GM12878 (cell line): Measurements from ENCODE around the gene PPP2R5C. TPM values are rescaled to one million over a fixed set of nuclear protein-coding genes. Genes with fewer than 3 reads are reported as not detected.

ENCODE experiments used
- ATAC-seq: fragments of 200-7000 bp; cut with Tn5 transposase; 3 replicates; pipeline ENCODE4 v1.9.1; 2020; ENCODE audit warnings: mild to moderate bottlenecking, moderate library complexity
- BruUV-seq: library from RNA; stranded (reverse); fragments of 400-500 nt; replicated peaks from 2 replicates; lab custom pipeline; 2021; lab: Mats Ljungman, UMichigan
- CTCF ChIA-PET: fragments of 300-600 bp; sonication (Branson Sonifier 250); formaldehyde crosslinking; extraction: SDS; loops from one replicate; lab custom pipeline; 2021; ENCODE audit warnings: inconsistent platforms; lab: Yijun Ruan, JAX
- POLR2A ChIA-PET: fragments of 350-600 bp; formaldehyde crosslinking; extraction: SDS; loops from one replicate; lab custom pipeline; 2021; ENCODE audit warnings: inconsistent platforms; lab: Charles Lee
- RAD21 ChIA-PET: fragments of 300-600 bp; sonication (Branson Sonifier 250); formaldehyde crosslinking; loops from one replicate; lab custom pipeline; 2023; ENCODE audit warnings: antibody characterized with exemption; ENCODE audit not compliant: unreplicated experiment; lab: Charles Lee
- SMC1A ChIA-PET: fragments of 300-600 bp; sonication (Branson Sonifier 250); formaldehyde crosslinking; loops from one replicate; lab custom pipeline; 2023; ENCODE audit not compliant: unreplicated experiment, uncharacterized antibody; lab: Charles Lee
- DNase-seq: peaks from one replicate; pipeline ENCODE4 v3.0.0-alpha.2; 2011; ENCODE audit warnings: low read depth, low spot score
- FAIRE-seq: peaks from 3 replicates; lab custom pipeline; 2011; peaks lifted over from hg19 to GRCh38; lab: Jason Lieb, UNC
- H2AFZ ChIP-seq: 2 replicates; pipeline ENCODE4 v1.6.0; 2011; ENCODE audit warnings: low read depth, low read length, control low read depth; ENCODE audit not compliant: control insufficient read depth
- H3K27ac ChIP-seq: 2 replicates; pipeline ENCODE4 v1.5.1; 2011; ENCODE audit warnings: control low read depth; ENCODE audit not compliant: control insufficient read depth, insufficient read depth
- H3K27me3 ChIP-seq, 2 experiments: replicated peaks in 1 of 2; 2 replicates each; pipeline versions ENCODE4 v1.6.0 to v1.6.1; 2011; ENCODE audit warnings: low read length in 1 of 2; ENCODE audit not compliant: control insufficient read depth in 2 of 2, insufficient read depth in 2 of 2
- H3K36me3 ChIP-seq, 2 experiments: 2 replicates each; pipeline ENCODE4 v1.5.1; 2011; ENCODE audit warnings: low read length in 1 of 2; ENCODE audit not compliant: control insufficient read depth in 2 of 2, insufficient read depth in 2 of 2
- H3K4me1 ChIP-seq: 2 replicates; pipeline ENCODE4 v1.6.1; 2011; ENCODE audit warnings: mild to moderate bottlenecking, low read length, moderate library complexity, mixed read lengths; ENCODE audit not compliant: control insufficient read depth, insufficient read depth
- H3K4me2 ChIP-seq: 2 replicates; pipeline ENCODE4 v1.6.0; 2011; ENCODE audit warnings: control low read depth; ENCODE audit not compliant: control insufficient read depth, insufficient read depth
- H3K4me3 ChIP-seq: fragments of 200-600 bp; sonication (generic); 2 replicates; pipeline ENCODE4 v1.5.1; 2016
- H3K79me2 ChIP-seq: 2 replicates; pipeline ENCODE4 v1.6.0; 2011; ENCODE audit warnings: low read length; ENCODE audit not compliant: control insufficient read depth, insufficient read depth
- H3K9ac ChIP-seq: 2 replicates; pipeline ENCODE4 v1.8.0; 2011; ENCODE audit warnings: low read length, control low read depth, mixed read lengths; ENCODE audit not compliant: control insufficient read depth, insufficient read depth
- H3K9me3 ChIP-seq: replicated peaks from 3 replicates; pipeline ENCODE4 v1.5.1; 2011; ENCODE audit warnings: mild to moderate bottlenecking, low read length; ENCODE audit not compliant: control insufficient read depth, insufficient read depth
- H4K20me1 ChIP-seq: 2 replicates; pipeline ENCODE4 v1.6.0; 2011; ENCODE audit not compliant: control insufficient read depth, insufficient read depth
- HCFC1 ChIP-seq: fragments of 150-350 bp; IDR thresholded peaks from 2 replicates; pipeline ENCODE4 v1.6.1; 2014; ENCODE audit warnings: low read length
- IKZF1 ChIP-seq: fragments of 450-650 bp; conservative IDR thresholded peaks from 2 replicates; pipeline ENCODE4 v1.6.1; 2017; ENCODE audit warnings: antibody characterized with exemption, mild to moderate bottlenecking
- MEF2B ChIP-seq: fragments of 450-650 bp; IDR thresholded peaks from 2 replicates; pipeline ENCODE4 v1.6.1; 2018; ENCODE audit warnings: mild to moderate bottlenecking, moderate library complexity; ENCODE audit not compliant: partially characterized antibody, poor library complexity, severe bottlenecking
- SIX5 ChIP-seq: IDR thresholded peaks from 2 replicates; pipeline ENCODE4 v1.6.1; 2011; ENCODE audit warnings: mild to moderate bottlenecking, low read depth, low read length, moderate library complexity; ENCODE audit not compliant: severe bottlenecking
- STAT1 ChIP-seq: fragments of 450-650 bp; conservative IDR thresholded peaks from 2 replicates; pipeline ENCODE4 v1.6.1; 2014; ENCODE audit warnings: antibody characterized with exemption, mild to moderate bottlenecking
- SUZ12 ChIP-seq: fragments of 200-600 bp; sonication (generic); IDR thresholded peaks from one replicate; pipeline ENCODE4 v1.6.1; 2018; ENCODE audit warnings: antibody characterized with exemption, mild to moderate bottlenecking; ENCODE audit not compliant: unreplicated experiment
- WGBS: methylation state at CpG from one replicate; pipeline ENCODE4 v1.1.6; 2016; ENCODE audit warnings: low lambda C conversion rate; ENCODE audit not compliant: insufficient replicate concordance, insufficient coverage; ENCODE audit errors: missing lambda C conversion rate; 5-methylcytosine and 5-hydroxymethylcytosine counted together
- in situ Hi-C: fragments of 300-500 bp; cut with MboI; formaldehyde crosslinking; loops from 9 replicates; pipeline ENCODE4 v1.14.3; 2018; ENCODE audit warnings: mixed read lengths
- intact Hi-C: fragments of 100-400 bp; cut with micrococcal nuclease; formaldehyde crosslinking; loops from one replicate; pipeline ENCODE4 v1.14.2; 2022; ENCODE audit not compliant: unreplicated experiment
- polyA plus RNA-seq, 11 experiments: library from polyadenylated mRNA; depleted of rRNA in 4 of 11; unstranded in 6 of 11; stranded (reverse) in 5 of 11; fragments of >200 nt; fragmentation: Nextera tagmentation in 4 of 11; fragmentation: Illumina TruSeq in 1 of 11; extraction: Ambion mirVana in 4 of 11; extraction: Trizol in 1 of 11; gene quantifications; 1 replicate in 1 of 11; 2 replicates in 10 of 11; pipeline versions ENCODE4 v1.2.1 to v1.2.3, GENCODE V29; 2011 to 2016; ENCODE audit warnings: inconsistent platforms in 2 of 11, missing spikeins in 2 of 11, low read depth in 1 of 11
- total RNA-seq, 4 experiments: library from RNA; depleted of rRNA in 3 of 4; stranded (reverse); fragments of >200 nt in 3 of 4; fragmentation: Illumina TruSeq in 1 of 4; extraction: Trizol in 1 of 4; gene quantifications; 2 replicates each; pipeline versions ENCODE4 v1.2.1 to v1.2.3, GENCODE V29; 2013 to 2021
- TF ChIP-seq, protein P1 (sequence below): fragments of 450-650 bp; IDR thresholded peaks from 2 replicates; pipeline ENCODE4 v1.6.1; 2016; ENCODE audit warnings: mild to moderate bottlenecking, moderate library complexity, borderline replicate concordance
- TF ChIP-seq, protein P2 (sequence below): IDR thresholded peaks from 2 replicates; pipeline ENCODE4 v1.6.1; 2012; ENCODE audit warnings: improper control_type of control experiment, low read depth, low read length; ENCODE audit not compliant: insufficient replicate concordance

Gene PPP2R5C
- total and polyA plus RNA-seq, 10 of the 15 experiments (the other 5 are each of a cell fraction or from before 2014, with no cell fraction given) = 106 to 199 (median 144) TPM

DNA sequence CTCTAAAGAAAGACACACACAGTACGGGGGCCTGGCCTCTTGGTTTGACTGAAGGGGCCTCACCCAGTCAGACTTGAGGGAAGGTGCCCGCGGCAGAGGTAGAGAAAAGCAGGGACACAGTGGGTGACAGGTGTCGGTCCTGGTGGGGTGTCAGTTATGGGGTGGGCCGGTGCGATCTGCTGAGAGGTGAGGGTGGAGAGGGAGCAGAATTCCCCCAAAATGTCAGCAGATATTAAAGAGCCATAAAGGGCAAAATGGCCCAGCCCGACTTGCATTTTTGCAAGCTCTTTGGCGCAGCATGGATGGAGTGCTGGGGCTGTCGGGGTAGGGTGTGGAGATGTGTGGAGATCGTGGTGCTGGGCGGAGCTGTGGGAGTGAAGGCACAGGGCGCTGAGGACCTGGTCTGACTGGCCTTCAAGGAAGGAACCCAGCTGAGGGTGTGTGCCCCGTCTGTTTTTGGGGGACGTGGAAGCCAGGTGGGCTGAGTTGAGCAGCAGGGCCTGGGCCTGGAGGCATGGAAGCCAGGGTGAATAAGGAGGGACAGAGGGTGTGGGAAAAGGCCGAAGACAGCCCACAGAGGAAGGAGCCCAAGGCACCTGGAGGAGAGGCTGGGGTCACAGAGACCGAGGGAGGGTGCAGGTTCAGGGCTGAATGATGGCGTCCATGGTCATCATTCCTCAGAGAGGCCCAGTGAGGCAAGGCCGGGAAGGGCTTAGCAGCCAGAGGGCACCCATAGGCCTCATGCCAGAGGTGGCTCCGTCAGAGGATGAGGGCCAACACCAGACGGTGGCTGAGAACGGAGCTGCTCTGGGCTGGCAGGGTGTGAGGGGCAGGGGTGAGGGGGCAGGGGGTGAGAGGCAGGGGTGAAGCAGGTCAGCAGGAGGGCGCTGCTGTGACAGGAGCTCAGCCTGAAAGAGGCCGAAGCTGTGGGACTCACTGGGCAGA is 154.6 kb downstream of the PPP2R5C start (continued):
- TF ChIP-seq SUZ12 = no peak
- TF ChIP-seq, all 136 proteins: peak for 0

DNA sequence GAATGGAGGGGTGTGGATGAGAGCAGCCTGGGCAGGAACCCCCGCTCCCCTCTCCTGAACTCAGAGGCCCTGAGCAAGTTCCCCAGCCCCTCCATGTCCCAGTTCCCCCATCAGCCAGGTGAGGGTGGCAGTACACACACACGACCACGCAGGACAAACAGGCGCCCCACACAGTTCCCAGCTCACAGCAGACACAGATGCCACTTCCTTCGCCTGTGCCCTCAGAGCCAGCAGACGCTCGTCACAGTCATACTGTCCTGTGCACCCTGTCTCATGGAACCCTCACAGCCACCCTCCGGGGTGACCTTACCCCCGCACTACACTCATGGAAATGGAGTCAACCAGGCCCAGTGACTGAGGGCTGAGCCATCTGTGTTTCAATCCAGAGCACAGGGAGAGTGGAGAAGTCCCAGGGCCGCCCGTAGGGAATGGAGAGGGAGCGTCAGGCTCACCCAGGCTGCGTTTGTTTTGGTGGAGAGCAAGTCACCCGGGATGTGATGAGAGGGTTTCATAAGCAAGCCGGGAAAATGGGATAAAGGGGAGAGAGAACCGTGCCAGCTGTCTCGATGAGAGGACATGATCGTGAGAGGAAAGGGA is 155.4 kb downstream of the PPP2R5C start:
- FAIRE-seq (no peak), DNase-seq (no peak), ATAC-seq (no peak; the same call in 2 of the 3 replicates)
- H3K4me2 ChIP-seq = no peak overlapping the region
- no peaks in the 10 kb centered on the region for H3K9me3 ChIP-seq
- intact Hi-C loops (no loop called here), in situ Hi-C loops (no loop called here)
- ChIA-PET RAD21 (interaction anchor here (1.9 kb wide), 1 partner anchor 72 kb away, joined by 4 read pairs; no protein-coding TSS in a partner anchor), CTCF (no interaction called here), POLR2A (no interaction called here), SMC1A (interaction anchor here (1.2 to 1.5 kb wide), 2 partner anchors 16 to 146 kb away, joined by 3 to 4 read pairs; no protein-coding TSS in a partner anchor)
- H3K79me2 ChIP-seq = no peaks in the 10 kb centered on the region
- no peaks in the 10 kb centered on the region for H3K27me3 ChIP-seq
- no peaks in the 10 kb centered on the region for H4K20me1 ChIP-seq
- no peak overlapping the region for H3K9ac ChIP-seq
- no TSS peak for BruUV-seq
- H3K27ac ChIP-seq = no peak overlapping the region
- no peaks in the 10 kb centered on the region for H3K4me1 ChIP-seq
- H3K4me3 ChIP-seq = no peak overlapping the region
- 93% methylated on average over 18 of the region's 18 CpGs for WGBS
- H3K36me3 ChIP-seq = peaks cover 0 to 12% of the 10 kb centered on the region in 2 experiments; a peak in 3 of 4 replicates
- H2AFZ ChIP-seq = no peak overlapping the region
- TF ChIP-seq IKZF1 = no peak
- TF ChIP-seq, protein P1, sequence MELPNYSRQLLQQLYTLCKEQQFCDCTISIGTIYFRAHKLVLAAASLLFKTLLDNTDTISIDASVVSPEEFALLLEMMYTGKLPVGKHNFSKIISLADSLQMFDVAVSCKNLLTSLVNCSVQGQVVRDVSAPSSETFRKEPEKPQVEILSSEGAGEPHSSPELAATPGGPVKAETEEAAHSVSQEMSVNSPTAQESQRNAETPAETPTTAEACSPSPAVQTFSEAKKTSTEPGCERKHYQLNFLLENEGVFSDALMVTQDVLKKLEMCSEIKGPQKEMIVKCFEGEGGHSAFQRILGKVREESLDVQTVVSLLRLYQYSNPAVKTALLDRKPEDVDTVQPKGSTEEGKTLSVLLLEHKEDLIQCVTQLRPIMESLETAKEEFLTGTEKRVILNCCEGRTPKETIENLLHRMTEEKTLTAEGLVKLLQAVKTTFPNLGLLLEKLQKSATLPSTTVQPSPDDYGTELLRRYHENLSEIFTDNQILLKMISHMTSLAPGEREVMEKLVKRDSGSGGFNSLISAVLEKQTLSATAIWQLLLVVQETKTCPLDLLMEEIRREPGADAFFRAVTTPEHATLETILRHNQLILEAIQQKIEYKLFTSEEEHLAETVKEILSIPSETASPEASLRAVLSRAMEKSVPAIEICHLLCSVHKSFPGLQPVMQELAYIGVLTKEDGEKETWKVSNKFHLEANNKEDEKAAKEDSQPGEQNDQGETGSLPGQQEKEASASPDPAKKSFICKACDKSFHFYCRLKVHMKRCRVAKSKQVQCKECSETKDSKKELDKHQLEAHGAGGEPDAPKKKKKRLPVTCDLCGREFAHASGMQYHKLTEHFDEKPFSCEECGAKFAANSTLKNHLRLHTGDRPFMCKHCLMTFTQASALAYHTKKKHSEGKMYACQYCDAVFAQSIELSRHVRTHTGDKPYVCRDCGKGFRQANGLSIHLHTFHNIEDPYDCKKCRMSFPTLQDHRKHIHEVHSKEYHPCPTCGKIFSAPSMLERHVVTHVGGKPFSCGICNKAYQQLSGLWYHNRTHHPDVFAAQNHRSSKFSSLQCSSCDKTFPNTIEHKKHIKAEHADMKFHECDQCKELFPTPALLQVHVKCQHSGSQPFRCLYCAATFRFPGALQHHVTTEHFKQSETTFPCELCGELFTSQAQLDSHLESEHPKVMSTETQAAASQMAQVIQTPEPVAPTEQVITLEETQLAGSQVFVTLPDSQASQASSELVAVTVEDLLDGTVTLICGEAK = no peak
- no peak for TF ChIP-seq MEF2B
- no peak for TF ChIP-seq STAT1
- TF ChIP-seq SIX5 = no peak
- no peak for TF ChIP-seq HCFC1
- TF ChIP-seq, protein P2, sequence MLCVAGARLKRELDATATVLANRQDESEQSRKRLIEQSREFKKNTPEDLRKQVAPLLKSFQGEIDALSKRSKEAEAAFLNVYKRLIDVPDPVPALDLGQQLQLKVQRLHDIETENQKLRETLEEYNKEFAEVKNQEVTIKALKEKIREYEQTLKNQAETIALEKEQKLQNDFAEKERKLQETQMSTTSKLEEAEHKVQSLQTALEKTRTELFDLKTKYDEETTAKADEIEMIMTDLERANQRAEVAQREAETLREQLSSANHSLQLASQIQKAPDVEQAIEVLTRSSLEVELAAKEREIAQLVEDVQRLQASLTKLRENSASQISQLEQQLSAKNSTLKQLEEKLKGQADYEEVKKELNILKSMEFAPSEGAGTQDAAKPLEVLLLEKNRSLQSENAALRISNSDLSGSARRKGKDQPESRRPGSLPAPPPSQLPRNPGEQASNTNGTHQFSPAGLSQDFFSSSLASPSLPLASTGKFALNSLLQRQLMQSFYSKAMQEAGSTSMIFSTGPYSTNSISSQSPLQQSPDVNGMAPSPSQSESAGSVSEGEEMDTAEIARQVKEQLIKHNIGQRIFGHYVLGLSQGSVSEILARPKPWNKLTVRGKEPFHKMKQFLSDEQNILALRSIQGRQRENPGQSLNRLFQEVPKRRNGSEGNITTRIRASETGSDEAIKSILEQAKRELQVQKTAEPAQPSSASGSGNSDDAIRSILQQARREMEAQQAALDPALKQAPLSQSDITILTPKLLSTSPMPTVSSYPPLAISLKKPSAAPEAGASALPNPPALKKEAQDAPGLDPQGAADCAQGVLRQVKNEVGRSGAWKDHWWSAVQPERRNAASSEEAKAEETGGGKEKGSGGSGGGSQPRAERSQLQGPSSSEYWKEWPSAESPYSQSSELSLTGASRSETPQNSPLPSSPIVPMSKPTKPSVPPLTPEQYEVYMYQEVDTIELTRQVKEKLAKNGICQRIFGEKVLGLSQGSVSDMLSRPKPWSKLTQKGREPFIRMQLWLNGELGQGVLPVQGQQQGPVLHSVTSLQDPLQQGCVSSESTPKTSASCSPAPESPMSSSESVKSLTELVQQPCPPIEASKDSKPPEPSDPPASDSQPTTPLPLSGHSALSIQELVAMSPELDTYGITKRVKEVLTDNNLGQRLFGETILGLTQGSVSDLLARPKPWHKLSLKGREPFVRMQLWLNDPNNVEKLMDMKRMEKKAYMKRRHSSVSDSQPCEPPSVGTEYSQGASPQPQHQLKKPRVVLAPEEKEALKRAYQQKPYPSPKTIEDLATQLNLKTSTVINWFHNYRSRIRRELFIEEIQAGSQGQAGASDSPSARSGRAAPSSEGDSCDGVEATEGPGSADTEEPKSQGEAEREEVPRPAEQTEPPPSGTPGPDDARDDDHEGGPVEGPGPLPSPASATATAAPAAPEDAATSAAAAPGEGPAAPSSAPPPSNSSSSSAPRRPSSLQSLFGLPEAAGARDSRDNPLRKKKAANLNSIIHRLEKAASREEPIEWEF = no peak
